NK-92 (cell line): ENCODE results near the gene TP53.
A peak's percentile ranks its signal among the peaks of the same experiment; 100 is the strongest.
"Not testable (repeated sequence)": the region's sequence is repeated elsewhere in the genome, so short reads cannot be mapped to it uniquely, and the experiment has no call there.

Source experiments
- DNase-seq: peaks from one replicate; lab custom pipeline; 2025; ENCODE audit not compliant: unreplicated experiment; lab: John Stamatoyannopoulos, UW

TP53 gene

GRCh38 chr17:7632492-7632894 is 54.8 kb downstream of the TP53 start:
- no peak for DNase-seq

- no peak for DNase-seq
These were observed 55.6 kb downstream of the TP53 start for GRCh38 chr17:7631398-7632380.

- DNase-seq, result no peak
These were observed 57.2 kb downstream of the TP53 start, which contains the start of gene SHBG for GRCh38 chr17:7629939-7630571. Gene SHBG (plus strand): TSS chr17:7630135. CDS start chr17:7630173, 38 bp downstream.

- DNase-seq, result peak; percentile 63
These were observed 59.8 kb downstream of the TP53 start, which contains the start of gene SAT2 for GRCh38 chr17:7627250-7628121. Gene SAT2 (minus strand): TSS chr17:7627821. CDS start chr17:7627635, 186 bp downstream.

GRCh38 chr17:7626956-7627249 is 60.4 kb downstream of the TP53 start:
- no peak for DNase-seq

GRCh38 chr17:7626307-7626706 is 61.0 kb downstream of the TP53 start:
- DNase-seq, result no peak

- DNase-seq, result not testable (repeated sequence)
These were observed 61.5 kb downstream of the TP53 start for GRCh38 chr17:7625749-7626148.

GRCh38 chr17:7623661-7624060 is 63.6 kb downstream of the TP53 start:
- no peak for DNase-seq

- DNase-seq, result no peak
These were observed 66.5 kb downstream of the TP53 start for GRCh38 chr17:7620835-7621234.

- DNase-seq, result no peak
These were observed 68.7 kb downstream of the TP53 start for GRCh38 chr17:7618608-7619007.
